GM12878 (cell line): ENCODE data around the gene OR51F1. TPM values are rescaled to one million over a fixed set of nuclear protein-coding genes. Genes with fewer than 3 reads are reported as not detected.

Source experiments
- ATAC-seq: fragments of 200-7000 bp; cut with Tn5 transposase; 3 replicates; pipeline ENCODE4 v1.9.1; 2020; ENCODE audit warnings: mild to moderate bottlenecking, moderate library complexity
- BruUV-seq: library from RNA; stranded (reverse); fragments of 400-500 nt; replicated peaks from 2 replicates; lab custom pipeline; 2021; lab: Mats Ljungman, UMichigan
- CTCF ChIA-PET: fragments of 300-600 bp; sonication (Branson Sonifier 250); formaldehyde crosslinking; extraction: SDS; loops from one replicate; lab custom pipeline; 2021; ENCODE audit warnings: inconsistent platforms; lab: Yijun Ruan, JAX
- POLR2A ChIA-PET: fragments of 350-600 bp; formaldehyde crosslinking; extraction: SDS; loops from one replicate; lab custom pipeline; 2021; ENCODE audit warnings: inconsistent platforms; lab: Charles Lee
- RAD21 ChIA-PET: fragments of 300-600 bp; sonication (Branson Sonifier 250); formaldehyde crosslinking; loops from one replicate; lab custom pipeline; 2023; ENCODE audit warnings: antibody characterized with exemption; ENCODE audit not compliant: unreplicated experiment; lab: Charles Lee
- SMC1A ChIA-PET: fragments of 300-600 bp; sonication (Branson Sonifier 250); formaldehyde crosslinking; loops from one replicate; lab custom pipeline; 2023; ENCODE audit not compliant: unreplicated experiment, uncharacterized antibody; lab: Charles Lee
- DNase-seq: peaks from one replicate; pipeline ENCODE4 v3.0.0-alpha.2; 2011; ENCODE audit warnings: low read depth, low spot score
- FAIRE-seq: peaks from 3 replicates; lab custom pipeline; 2011; peaks lifted over from hg19 to GRCh38; lab: Jason Lieb, UNC
- H2AFZ ChIP-seq: 2 replicates; pipeline ENCODE4 v1.6.0; 2011; ENCODE audit warnings: low read depth, low read length, control low read depth; ENCODE audit not compliant: control insufficient read depth
- H3K27ac ChIP-seq: 2 replicates; pipeline ENCODE4 v1.5.1; 2011; ENCODE audit warnings: control low read depth; ENCODE audit not compliant: control insufficient read depth, insufficient read depth
- H3K27me3 ChIP-seq, 2 experiments: replicated peaks in 1 of 2; 2 replicates each; pipeline versions ENCODE4 v1.6.0 to v1.6.1; 2011; ENCODE audit warnings: low read length in 1 of 2; ENCODE audit not compliant: control insufficient read depth in 2 of 2, insufficient read depth in 2 of 2
- H3K36me3 ChIP-seq, 2 experiments: 2 replicates each; pipeline ENCODE4 v1.5.1; 2011; ENCODE audit warnings: low read length in 1 of 2; ENCODE audit not compliant: control insufficient read depth in 2 of 2, insufficient read depth in 2 of 2
- H3K4me1 ChIP-seq: 2 replicates; pipeline ENCODE4 v1.6.1; 2011; ENCODE audit warnings: mild to moderate bottlenecking, low read length, moderate library complexity, mixed read lengths; ENCODE audit not compliant: control insufficient read depth, insufficient read depth
- H3K4me2 ChIP-seq: 2 replicates; pipeline ENCODE4 v1.6.0; 2011; ENCODE audit warnings: control low read depth; ENCODE audit not compliant: control insufficient read depth, insufficient read depth
- H3K4me3 ChIP-seq: fragments of 200-600 bp; sonication (generic); 2 replicates; pipeline ENCODE4 v1.5.1; 2016
- H3K79me2 ChIP-seq: 2 replicates; pipeline ENCODE4 v1.6.0; 2011; ENCODE audit warnings: low read length; ENCODE audit not compliant: control insufficient read depth, insufficient read depth
- H3K9ac ChIP-seq: 2 replicates; pipeline ENCODE4 v1.8.0; 2011; ENCODE audit warnings: low read length, control low read depth, mixed read lengths; ENCODE audit not compliant: control insufficient read depth, insufficient read depth
- H3K9me3 ChIP-seq: replicated peaks from 3 replicates; pipeline ENCODE4 v1.5.1; 2011; ENCODE audit warnings: mild to moderate bottlenecking, low read length; ENCODE audit not compliant: control insufficient read depth, insufficient read depth
- H4K20me1 ChIP-seq: 2 replicates; pipeline ENCODE4 v1.6.0; 2011; ENCODE audit not compliant: control insufficient read depth, insufficient read depth
- CBFB ChIP-seq: IDR thresholded peaks from 2 replicates; pipeline ENCODE4 v1.6.1; 2016; ENCODE audit warnings: antibody characterized with exemption, low read depth
- CHD1 ChIP-seq: IDR thresholded peaks from 2 replicates; pipeline ENCODE4 v1.6.1; 2012; ENCODE audit warnings: low read depth, low read length, improper control_type of control experiment
- CREB1 ChIP-seq: IDR thresholded peaks from 2 replicates; pipeline ENCODE4 v1.6.1; 2012; ENCODE audit warnings: low read depth, mild to moderate bottlenecking, inconsistent platforms
- FOXM1 ChIP-seq: IDR thresholded peaks from 2 replicates; pipeline ENCODE4 v1.6.1; 2012; ENCODE audit warnings: low read depth, mild to moderate bottlenecking, inconsistent platforms, low read length, moderate library complexity
- GABPA ChIP-seq: IDR thresholded peaks from 2 replicates; pipeline ENCODE4 v1.6.1; 2014; ENCODE audit warnings: antibody characterized with exemption, low read depth, mild to moderate bottlenecking, inconsistent platforms
- IKZF1 ChIP-seq: fragments of 450-650 bp; conservative IDR thresholded peaks from 2 replicates; pipeline ENCODE4 v1.6.1; 2017; ENCODE audit warnings: antibody characterized with exemption, mild to moderate bottlenecking
- KDM1A ChIP-seq: fragments of 200-600 bp; sonication (generic); IDR thresholded peaks from 2 replicates; pipeline ENCODE4 v1.6.1; 2016; ENCODE audit warnings: borderline replicate concordance
- MEF2A ChIP-seq: IDR thresholded peaks from 2 replicates; pipeline ENCODE4 v1.6.1; 2011; ENCODE audit warnings: low read depth, mild to moderate bottlenecking, low read length, moderate library complexity; ENCODE audit not compliant: insufficient read depth
- RAD51 ChIP-seq: fragments of 450-650 bp; IDR thresholded peaks from 2 replicates; pipeline ENCODE4 v1.6.1; 2016; ENCODE audit warnings: moderate library complexity, mild to moderate bottlenecking, inconsistent platforms
- RBBP5 ChIP-seq: fragments of 200-600 bp; sonication (generic); conservative IDR thresholded peaks from 2 replicates; pipeline ENCODE4 v1.6.1; 2016
- RUNX3 ChIP-seq: IDR thresholded peaks from 2 replicates; pipeline ENCODE4 v1.6.1; 2012; ENCODE audit warnings: low read length, inconsistent platforms
- SMAD5 ChIP-seq: IDR thresholded peaks from 2 replicates; pipeline ENCODE4 v1.6.1; 2016; ENCODE audit warnings: antibody characterized with exemption, low read depth
- SPI1 ChIP-seq: IDR thresholded peaks from 2 replicates; pipeline ENCODE4 v1.6.1; 2011; ENCODE audit warnings: low read depth, mild to moderate bottlenecking, low read length, moderate library complexity, borderline replicate concordance; ENCODE audit not compliant: insufficient read depth
- WGBS: methylation state at CpG from one replicate; pipeline ENCODE4 v1.1.6; 2016; ENCODE audit warnings: low lambda C conversion rate; ENCODE audit not compliant: insufficient replicate concordance, insufficient coverage; ENCODE audit errors: missing lambda C conversion rate; 5-methylcytosine and 5-hydroxymethylcytosine counted together
- in situ Hi-C: fragments of 300-500 bp; cut with MboI; formaldehyde crosslinking; loops from 9 replicates; pipeline ENCODE4 v1.14.3; 2018; ENCODE audit warnings: mixed read lengths
- intact Hi-C: fragments of 100-400 bp; cut with micrococcal nuclease; formaldehyde crosslinking; loops from one replicate; pipeline ENCODE4 v1.14.2; 2022; ENCODE audit not compliant: unreplicated experiment
- polyA plus RNA-seq, 11 experiments: library from polyadenylated mRNA; depleted of rRNA in 4 of 11; unstranded in 6 of 11; stranded (reverse) in 5 of 11; fragments of >200 nt; fragmentation: Nextera tagmentation in 4 of 11; fragmentation: Illumina TruSeq in 1 of 11; extraction: Ambion mirVana in 4 of 11; extraction: Trizol in 1 of 11; gene quantifications; 1 replicate in 1 of 11; 2 replicates in 10 of 11; pipeline versions ENCODE4 v1.2.1 to v1.2.3, GENCODE V29; 2011 to 2016; ENCODE audit warnings: inconsistent platforms in 2 of 11, missing spikeins in 2 of 11, low read depth in 1 of 11
- total RNA-seq, 4 experiments: library from RNA; depleted of rRNA in 3 of 4; stranded (reverse); fragments of >200 nt in 3 of 4; fragmentation: Illumina TruSeq in 1 of 4; extraction: Trizol in 1 of 4; gene quantifications; 2 replicates each; pipeline versions ENCODE4 v1.2.1 to v1.2.3, GENCODE V29; 2013 to 2021
- TF ChIP-seq, protein P1 (sequence below): fragments of 450-650 bp; IDR thresholded peaks from 2 replicates; pipeline ENCODE4 v1.6.1; 2017; ENCODE audit warnings: mild to moderate bottlenecking
- TF ChIP-seq, protein P2 (sequence below): fragments of 450-650 bp; conservative IDR thresholded peaks from 2 replicates; pipeline ENCODE4 v1.6.1; 2017; ENCODE audit warnings: mild to moderate bottlenecking, moderate library complexity
- TF ChIP-seq, protein P3 (sequence below): IDR thresholded peaks from 2 replicates; pipeline ENCODE4 v1.6.1; 2011; ENCODE audit warnings: low read depth, mild to moderate bottlenecking, low read length, moderate library complexity, borderline replicate concordance; ENCODE audit errors: extremely low read depth

OR51F1 gene
- total and polyA plus RNA-seq, 10 of the 15 experiments (the other 5 are each of a cell fraction or from before 2014, with no cell fraction given), result not detected

DNA sequence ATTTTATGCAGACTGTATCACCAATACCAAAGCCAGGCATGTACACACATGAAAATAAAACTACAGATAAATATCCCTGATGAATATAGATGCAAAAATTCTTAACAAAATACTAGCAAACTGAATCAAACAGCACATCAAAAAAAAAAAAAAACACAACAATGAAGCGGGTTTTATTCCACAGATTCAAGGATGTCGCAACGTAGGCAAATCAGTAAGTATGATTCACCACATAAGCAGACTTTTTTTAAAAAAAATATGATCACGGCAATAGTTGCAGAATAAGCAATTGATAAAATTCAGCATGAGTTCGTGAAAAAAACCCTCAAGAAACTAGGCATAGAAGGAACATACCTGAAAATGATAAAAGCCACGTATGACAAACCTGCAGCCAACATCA, 21.3 kb downstream of the OR51F1 start:
- POLR2A ChIA-PET, result no interaction called here
- H3K27ac ChIP-seq, result no peak overlapping the region
- H2AFZ ChIP-seq, result no peak overlapping the region
- H3K9ac ChIP-seq, result no peak overlapping the region
- H3K9me3 ChIP-seq, result no peaks in the 10 kb centered on the region
- no peak overlapping the region for H3K4me2 ChIP-seq
- FAIRE-seq, result no peak
- no peak for ATAC-seq
- WGBS, result 46% methylated on average over 6 of the region's 6 CpGs
- SMC1A ChIA-PET, result no interaction called here
- TF ChIP-seq CHD1 (no peak), SPI1 (no peak), FOXM1 (no peak)
- intact Hi-C loops (no loop called here), in situ Hi-C loops (no loop called here)
- H3K4me3 ChIP-seq, result no peak overlapping the region
- RAD21 ChIA-PET, result no interaction called here
- H3K36me3 ChIP-seq, result no peaks in the 10 kb centered on the region
- no peak for DNase-seq
- CTCF ChIA-PET, result no interaction called here
- H3K4me1 ChIP-seq, result no peaks in the 10 kb centered on the region
- H3K79me2 ChIP-seq, result no peaks in the 10 kb centered on the region
- BruUV-seq, result no TSS peak
- no peaks in the 10 kb centered on the region for H4K20me1 ChIP-seq
- no peaks in the 10 kb centered on the region for H3K27me3 ChIP-seq

DNA sequence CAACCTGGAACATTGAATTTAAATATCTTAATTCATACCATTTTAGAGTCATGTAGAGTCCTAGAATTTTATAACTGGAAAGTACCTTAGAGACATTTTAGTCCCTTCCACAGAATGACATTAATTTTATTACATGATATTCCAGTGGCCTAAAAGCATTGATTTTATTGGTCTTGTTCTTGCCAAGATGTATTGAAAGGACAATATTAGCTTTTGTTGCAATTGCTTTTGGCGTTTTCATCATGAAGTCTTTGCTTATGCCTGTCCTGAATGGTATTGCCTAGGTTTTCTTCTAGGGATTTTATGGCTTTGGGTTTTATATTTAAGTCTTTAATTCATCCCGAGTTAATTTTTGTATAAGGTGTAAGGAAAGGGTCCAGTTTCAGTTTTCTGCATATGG, 29.0 kb downstream of the OR51F1 start:
- Histone ChIP-seq H3K4me1 (no peaks in the 10 kb centered on the region), H2AFZ (no peak overlapping the region), H4K20me1 (no peaks in the 10 kb centered on the region), H3K36me3 (no peaks in the 10 kb centered on the region), H3K4me3 (no peak overlapping the region), H3K9ac (no peak overlapping the region), H3K9me3 (no peaks in the 10 kb centered on the region), H3K27me3 (no peaks in the 10 kb centered on the region), H3K79me2 (no peaks in the 10 kb centered on the region), H3K4me2 (no peak overlapping the region), H3K27ac (no peak overlapping the region)
- ChIA-PET CTCF (no interaction called here), POLR2A (no interaction called here), RAD21 (no interaction called here), SMC1A (no interaction called here)
- BruUV-seq, result no TSS peak
- in situ Hi-C loops, result no loop called here
- DNase-seq (no peak), FAIRE-seq (no peak), ATAC-seq (no peak)
- WGBS, result 0% methylated on average over 2 of the region's 2 CpGs
- intact Hi-C loops, result no loop called here
- TF ChIP-seq, protein P1, sequence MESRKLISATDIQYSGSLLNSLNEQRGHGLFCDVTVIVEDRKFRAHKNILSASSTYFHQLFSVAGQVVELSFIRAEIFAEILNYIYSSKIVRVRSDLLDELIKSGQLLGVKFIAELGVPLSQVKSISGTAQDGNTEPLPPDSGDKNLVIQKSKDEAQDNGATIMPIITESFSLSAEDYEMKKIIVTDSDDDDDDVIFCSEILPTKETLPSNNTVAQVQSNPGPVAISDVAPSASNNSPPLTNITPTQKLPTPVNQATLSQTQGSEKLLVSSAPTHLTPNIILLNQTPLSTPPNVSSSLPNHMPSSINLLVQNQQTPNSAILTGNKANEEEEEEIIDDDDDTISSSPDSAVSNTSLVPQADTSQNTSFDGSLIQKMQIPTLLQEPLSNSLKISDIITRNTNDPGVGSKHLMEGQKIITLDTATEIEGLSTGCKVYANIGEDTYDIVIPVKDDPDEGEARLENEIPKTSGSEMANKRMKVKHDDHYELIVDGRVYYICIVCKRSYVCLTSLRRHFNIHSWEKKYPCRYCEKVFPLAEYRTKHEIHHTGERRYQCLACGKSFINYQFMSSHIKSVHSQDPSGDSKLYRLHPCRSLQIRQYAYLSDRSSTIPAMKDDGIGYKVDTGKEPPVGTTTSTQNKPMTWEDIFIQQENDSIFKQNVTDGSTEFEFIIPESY, result no peak
- TF ChIP-seq, protein P2, sequence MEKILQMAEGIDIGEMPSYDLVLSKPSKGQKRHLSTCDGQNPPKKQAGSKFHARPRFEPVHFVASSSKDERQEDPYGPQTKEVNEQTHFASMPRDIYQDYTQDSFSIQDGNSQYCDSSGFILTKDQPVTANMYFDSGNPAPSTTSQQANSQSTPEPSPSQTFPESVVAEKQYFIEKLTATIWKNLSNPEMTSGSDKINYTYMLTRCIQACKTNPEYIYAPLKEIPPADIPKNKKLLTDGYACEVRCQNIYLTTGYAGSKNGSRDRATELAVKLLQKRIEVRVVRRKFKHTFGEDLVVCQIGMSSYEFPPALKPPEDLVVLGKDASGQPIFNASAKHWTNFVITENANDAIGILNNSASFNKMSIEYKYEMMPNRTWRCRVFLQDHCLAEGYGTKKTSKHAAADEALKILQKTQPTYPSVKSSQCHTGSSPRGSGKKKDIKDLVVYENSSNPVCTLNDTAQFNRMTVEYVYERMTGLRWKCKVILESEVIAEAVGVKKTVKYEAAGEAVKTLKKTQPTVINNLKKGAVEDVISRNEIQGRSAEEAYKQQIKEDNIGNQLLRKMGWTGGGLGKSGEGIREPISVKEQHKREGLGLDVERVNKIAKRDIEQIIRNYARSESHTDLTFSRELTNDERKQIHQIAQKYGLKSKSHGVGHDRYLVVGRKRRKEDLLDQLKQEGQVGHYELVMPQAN, result no peak
- no peak for TF ChIP-seq RUNX3
- no peak for TF ChIP-seq MEF2A
- no peak for TF ChIP-seq SMAD5
- TF ChIP-seq CBFB, result no peak
- no peak for TF ChIP-seq GABPA
- no peak for TF ChIP-seq KDM1A
- TF ChIP-seq IKZF1, result no peak
- TF ChIP-seq, protein P3, sequence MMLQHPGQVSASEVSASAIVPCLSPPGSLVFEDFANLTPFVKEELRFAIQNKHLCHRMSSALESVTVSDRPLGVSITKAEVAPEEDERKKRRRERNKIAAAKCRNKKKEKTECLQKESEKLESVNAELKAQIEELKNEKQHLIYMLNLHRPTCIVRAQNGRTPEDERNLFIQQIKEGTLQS, result no peak
- no peak for TF ChIP-seq CREB1
- no peak for TF ChIP-seq RBBP5
- no peak for TF ChIP-seq RAD51
